NOMO-1 treated with DMSO at 0.1 percent for 48 hours (cell line): ENCODE results near the gene IGFBP7.
"Not testable (repeated sequence)": the region's sequence is repeated elsewhere in the genome, so short reads cannot be mapped to it uniquely, and the experiment has no call there.

ENCODE experiments used
- DNase-seq: peaks from one replicate; lab custom pipeline; 2025; ENCODE audit not compliant: unreplicated experiment; lab: John Stamatoyannopoulos, UW

IGFBP7 gene

DNA sequence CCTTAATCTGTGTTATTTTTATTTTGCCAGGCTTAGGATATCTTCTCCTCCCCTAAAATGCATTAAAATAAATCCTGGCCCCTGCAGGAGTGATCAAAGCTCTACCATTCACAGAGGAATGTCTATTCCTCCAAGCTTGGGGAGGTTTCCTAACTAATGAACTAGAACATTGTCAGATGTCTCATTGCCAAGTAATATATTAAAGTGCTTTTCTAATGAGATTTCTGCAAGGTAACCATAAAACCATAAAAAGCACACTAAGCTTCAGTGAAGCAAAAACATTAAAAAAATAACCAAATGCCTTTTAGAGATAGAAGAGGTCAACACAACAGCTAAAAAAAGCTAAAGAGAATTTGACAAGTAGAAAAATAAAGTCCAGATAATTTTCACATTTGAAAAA is 34.8 kb downstream of the IGFBP7 start:
- no peak for DNase-seq

DNA sequence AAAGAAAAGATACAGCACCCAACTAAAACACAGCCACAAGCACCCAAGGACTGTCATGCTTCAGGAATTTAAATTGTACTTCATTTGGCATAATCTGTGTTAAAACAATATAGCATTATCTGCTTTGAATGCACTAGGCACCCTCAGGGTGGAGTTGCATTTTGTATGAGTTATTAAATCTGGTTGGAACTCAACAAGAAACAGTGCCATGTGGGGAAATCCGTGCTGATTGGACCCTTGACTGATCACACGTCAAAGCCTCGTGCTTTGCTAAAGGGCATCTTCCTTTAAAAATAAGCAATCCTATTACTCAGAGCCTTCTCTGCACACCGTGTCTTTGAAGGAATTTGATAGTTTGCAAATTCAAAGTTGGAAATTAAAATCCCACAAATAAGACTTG is 35.4 kb downstream of the IGFBP7 start:
- no peak for DNase-seq

- DNase-seq = no peak
Measured at GRCh38 chr4:57073559-57073958, 36.6 kb downstream of the IGFBP7 start.

GRCh38 chr4:57071326-57071725 is 38.9 kb downstream of the IGFBP7 start:
- DNase-seq = peak; percentile 80

DNA sequence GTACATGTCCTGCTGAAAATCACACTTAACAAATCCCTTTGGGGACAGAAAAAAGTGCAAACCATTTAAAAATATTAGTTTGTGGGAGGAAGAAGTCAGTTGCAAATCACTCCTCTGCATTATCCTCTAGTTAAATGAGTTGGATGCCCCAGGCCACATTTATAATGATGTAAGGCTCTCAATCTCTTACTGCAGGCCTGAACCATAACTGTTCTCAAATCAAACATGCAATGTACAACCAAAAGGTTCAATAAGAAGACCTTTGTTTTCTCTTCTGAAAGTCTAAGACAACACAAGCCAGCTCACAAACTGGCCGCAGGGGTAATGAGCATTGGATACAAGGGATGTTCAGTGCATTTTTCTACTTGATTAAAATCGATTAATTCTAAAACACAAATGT is 39.7 kb downstream of the IGFBP7 start:
- DNase-seq = no peak

- DNase-seq = no peak
Measured at GRCh38 chr4:57068237-57068981, 41.8 kb downstream of the IGFBP7 start.

DNA sequence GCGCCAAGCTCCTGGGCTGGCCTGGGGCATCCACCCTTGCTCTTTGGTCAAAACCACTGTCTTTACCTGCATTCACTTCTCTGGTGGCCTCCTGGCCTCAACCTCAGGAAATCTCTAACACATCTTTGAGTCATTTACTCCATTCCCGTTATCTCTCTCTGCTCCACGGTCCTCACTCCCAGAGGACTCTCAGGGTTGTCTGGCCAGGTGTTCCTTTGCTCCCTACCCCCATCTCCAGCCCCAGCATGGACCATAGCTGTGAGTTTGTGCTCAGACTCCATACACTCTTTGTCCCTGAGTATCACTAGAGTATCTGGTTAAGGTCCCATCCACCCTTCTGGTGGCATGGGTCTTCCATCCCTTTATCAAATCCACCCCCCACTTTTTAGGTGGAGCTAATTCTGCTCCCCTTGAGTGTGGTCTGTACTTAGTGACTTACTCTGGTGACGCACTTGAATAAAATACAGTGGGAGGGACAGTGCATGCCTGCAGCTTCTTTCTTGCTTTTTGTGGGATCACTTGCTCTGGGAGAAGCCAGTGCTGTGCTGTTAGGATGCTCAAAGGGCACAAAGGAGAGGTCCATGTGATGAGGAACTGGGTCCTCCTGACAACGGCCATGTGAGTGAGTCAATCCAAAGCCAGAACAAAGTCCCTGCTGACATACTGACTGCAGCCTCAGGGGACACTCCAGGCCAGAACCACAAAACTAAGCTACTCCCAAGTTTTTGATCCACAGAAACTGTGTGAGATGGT is 44.3 kb downstream of the IGFBP7 start:
- DNase-seq = no peak

GRCh38 chr4:57064811-57065711 is 45.1 kb downstream of the IGFBP7 start:
- no peak for DNase-seq

GRCh38 chr4:57064120-57064519 is 46.1 kb downstream of the IGFBP7 start:
- DNase-seq = no peak

GRCh38 chr4:57063518-57063917 is 46.7 kb downstream of the IGFBP7 start:
- no peak for DNase-seq

GRCh38 chr4:57061395-57061794 is 48.8 kb downstream of the IGFBP7 start:
- DNase-seq = no peak

- DNase-seq = not testable (repeated sequence)
Measured at GRCh38 chr4:57060717-57061067, 49.5 kb downstream of the IGFBP7 start.

DNA sequence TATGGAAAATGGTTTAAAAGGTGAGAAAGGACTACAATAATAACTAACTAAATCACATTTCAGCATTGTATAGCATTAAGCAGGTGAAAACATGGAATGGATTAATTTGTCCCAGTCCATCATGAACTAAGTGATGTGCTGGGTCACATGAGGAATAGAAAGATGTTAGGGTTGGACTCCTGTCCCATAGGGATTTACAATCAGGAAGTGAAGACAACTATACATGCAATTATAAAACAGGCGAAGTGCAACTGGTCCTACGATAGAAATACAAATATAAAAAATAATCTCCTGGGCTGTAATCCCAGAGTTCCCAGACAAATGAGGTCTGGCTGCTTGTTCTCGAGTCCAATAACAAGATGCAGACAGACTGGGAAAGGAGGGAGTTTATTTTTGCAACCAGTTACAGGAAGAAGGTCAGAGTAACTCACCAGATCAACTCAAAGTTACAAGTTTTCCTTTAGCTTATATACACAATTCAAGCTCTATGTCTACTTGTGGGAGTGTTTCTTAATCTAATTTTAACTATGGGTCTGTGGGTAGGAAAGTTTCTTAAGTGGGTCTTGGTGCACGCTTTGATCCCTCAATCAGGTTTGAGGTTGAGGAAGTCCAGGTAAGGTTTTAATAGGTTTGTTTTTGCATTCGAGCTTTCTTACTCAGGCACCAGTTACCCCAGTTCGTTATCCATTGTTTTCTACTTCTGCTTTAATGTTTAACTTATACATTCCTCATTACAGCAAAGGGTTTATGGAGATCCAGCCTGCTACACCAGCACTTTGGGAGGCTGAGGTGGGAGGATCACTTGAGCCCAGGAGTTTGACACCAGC is 50.1 kb downstream of the IGFBP7 start:
- DNase-seq = no peak

DNA sequence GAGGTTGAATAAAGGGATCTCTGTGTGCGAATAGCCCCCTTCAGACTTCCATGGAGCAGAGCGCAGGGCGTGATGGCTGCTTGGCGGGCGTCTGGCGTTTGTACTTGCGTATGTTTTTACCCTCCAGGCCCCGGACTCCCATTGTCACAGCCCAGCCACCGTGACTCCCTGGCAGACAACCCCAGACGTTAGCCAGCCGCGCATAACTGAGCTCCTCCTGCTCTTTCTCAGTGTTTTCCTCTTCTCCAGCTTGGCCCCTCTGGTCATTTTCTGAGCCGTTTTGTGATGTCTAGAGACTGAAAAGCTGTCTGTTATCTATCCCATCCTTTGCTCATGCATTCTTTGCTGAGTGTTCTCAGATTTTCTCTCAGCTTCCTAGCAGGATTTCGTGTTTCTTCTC is 54.3 kb downstream of the IGFBP7 start:
- DNase-seq = no peak

DNA sequence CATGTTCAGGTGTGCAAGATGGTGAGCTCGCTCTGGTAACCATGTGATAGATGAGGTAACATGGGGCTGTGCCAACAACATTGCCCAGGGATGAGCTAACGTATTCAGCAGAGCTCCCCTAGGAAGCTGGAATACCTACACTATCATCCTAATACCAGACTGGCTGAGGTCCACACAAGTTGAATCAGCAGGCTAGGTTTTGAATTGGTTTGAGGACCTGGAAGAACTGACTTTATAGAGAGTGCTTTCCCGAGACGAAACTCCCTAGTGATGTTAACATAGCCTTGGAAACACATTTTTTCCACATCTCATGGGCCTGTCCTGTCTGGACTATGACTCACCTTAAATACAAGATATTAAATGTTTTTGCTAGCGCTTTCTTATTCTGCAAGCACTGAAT is 56.7 kb downstream of the IGFBP7 start:
- no peak for DNase-seq

DNA sequence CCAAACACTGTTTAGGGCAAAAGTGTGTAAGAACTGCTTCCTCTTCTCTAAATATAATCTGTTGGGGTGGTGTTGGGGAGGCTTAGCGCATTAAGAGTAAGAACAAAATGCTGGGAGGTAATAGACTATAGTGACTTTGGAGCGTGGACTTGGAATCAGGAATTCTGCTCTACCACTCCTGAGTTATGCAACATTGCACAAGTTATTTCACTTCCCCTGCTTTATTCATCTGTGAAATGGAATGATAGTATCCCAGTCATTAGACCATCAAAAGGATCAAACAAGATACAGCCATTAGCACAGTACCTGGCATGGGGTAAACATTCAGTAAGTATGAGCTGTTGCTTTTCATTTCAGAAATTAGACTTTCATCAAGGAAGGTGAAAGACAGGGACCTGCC is 58.7 kb downstream of the IGFBP7 start:
- DNase-seq = no peak

- DNase-seq = peak; percentile 57
Measured at GRCh38 chr4:57051095-57051494, 59.1 kb downstream of the IGFBP7 start.

DNA sequence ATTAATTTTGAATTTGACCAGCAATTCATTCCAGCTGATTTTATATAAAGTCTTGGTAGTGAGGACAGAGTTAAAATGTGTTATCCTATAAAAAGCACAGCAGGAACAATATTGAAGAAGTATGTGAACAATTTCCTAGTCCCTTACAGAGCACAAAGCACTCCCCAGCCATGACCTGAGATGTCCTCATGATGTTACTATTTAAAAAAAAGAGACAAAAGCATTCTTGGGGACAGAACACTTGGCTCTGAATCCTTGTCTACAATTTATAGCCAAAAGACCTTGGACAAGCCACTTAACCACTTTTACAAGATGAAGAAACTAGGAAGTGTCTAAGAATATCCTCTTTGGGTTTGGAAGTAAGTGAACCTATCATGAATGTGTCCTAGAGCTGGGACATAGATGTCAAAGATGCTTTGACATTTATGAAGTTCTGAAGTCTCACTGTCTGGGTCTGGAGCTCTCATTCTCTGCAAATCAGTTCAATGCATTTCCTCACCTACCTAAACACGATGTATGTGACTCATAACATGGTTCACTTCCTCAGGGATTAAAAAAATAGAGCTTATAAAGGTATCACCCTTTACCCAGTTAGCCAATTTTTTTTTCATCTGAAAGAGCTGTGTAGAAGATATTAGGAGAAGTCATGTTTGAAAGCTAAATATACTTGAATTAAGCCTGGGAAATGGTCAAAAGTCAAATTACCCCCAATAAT is 61.4 kb downstream of the IGFBP7 start:
- DNase-seq = no peak

- DNase-seq = not testable (repeated sequence)
Measured at GRCh38 chr4:57047046-57047445, 63.1 kb downstream of the IGFBP7 start.

- DNase-seq = no peak
Measured at GRCh38 chr4:57044996-57045395, 65.2 kb downstream of the IGFBP7 start.
